ENCODE data around the gene LUC7L3.

DNA sequence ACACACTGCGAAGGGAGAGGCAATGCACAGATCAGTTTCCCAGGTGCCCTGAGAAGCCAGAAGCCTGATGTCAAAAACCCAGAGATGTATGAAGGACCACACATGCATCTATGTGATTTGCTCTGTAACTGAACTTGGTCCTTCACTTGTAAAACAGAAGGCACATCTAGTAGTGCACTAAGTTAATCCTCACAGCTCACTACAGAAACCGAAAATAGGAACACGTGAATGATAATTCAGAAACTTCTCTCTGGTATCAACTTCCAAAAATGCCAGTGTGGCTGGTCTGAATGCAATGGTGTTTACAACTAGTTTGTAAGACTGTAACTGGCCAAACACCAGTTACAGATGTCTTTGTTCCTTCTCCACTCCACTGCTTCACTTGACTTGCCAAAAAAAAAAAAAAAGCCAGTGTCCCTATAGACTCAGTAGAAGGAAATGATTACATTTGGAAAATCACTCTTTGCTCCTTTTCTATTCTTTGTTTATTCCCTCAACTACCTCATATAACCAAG, 23.0 kb upstream of the LUC7L3 start:
- no peak for TF ChIP-seq ZNF580 (tag by site-specific recombination; IDR thresholded peaks at IDR 0.05)
- TF ChIP-seq CTCF (tag by site-specific recombination; IDR thresholded peaks at IDR 0.05): no peak
- TF ChIP-seq GLIS2 (tag by site-specific recombination; IDR thresholded peaks at IDR 0.05): no peak
- TF ChIP-seq ZNF174 (tag by site-specific recombination; IDR thresholded peaks at IDR 0.05): no peak
- TF ChIP-seq ZNF175 (tag by site-specific recombination; IDR thresholded peaks at IDR 0.05): no peak
- no peak for TF ChIP-seq ZNF23 (tag by site-specific recombination; IDR thresholded peaks at IDR 0.05; ENCODE audit: borderline replicate concordance)
- TF ChIP-seq SP2 (tag by site-specific recombination; IDR thresholded peaks at IDR 0.05): no peak
- TF ChIP-seq REST (tag by site-specific recombination; IDR thresholded peaks at IDR 0.05): no peak
- TF ChIP-seq, protein P1, sequence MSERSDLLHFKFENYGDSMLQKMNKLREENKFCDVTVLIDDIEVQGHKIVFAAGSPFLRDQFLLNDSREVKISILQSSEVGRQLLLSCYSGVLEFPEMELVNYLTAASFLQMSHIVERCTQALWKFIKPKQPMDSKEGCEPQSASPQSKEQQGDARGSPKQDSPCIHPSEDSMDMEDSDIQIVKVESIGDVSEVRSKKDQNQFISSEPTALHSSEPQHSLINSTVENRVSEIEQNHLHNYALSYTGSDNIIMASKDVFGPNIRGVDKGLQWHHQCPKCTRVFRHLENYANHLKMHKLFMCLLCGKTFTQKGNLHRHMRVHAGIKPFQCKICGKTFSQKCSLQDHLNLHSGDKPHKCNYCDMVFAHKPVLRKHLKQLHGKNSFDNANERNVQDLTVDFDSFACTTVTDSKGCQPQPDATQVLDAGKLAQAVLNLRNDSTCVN (tag by site-specific recombination; optimal IDR thresholded peaks at IDR 0.05): no peak
- TF ChIP-seq ZSCAN30 (tag by site-specific recombination; IDR thresholded peaks at IDR 0.05): no peak
- TF ChIP-seq, protein P2, sequence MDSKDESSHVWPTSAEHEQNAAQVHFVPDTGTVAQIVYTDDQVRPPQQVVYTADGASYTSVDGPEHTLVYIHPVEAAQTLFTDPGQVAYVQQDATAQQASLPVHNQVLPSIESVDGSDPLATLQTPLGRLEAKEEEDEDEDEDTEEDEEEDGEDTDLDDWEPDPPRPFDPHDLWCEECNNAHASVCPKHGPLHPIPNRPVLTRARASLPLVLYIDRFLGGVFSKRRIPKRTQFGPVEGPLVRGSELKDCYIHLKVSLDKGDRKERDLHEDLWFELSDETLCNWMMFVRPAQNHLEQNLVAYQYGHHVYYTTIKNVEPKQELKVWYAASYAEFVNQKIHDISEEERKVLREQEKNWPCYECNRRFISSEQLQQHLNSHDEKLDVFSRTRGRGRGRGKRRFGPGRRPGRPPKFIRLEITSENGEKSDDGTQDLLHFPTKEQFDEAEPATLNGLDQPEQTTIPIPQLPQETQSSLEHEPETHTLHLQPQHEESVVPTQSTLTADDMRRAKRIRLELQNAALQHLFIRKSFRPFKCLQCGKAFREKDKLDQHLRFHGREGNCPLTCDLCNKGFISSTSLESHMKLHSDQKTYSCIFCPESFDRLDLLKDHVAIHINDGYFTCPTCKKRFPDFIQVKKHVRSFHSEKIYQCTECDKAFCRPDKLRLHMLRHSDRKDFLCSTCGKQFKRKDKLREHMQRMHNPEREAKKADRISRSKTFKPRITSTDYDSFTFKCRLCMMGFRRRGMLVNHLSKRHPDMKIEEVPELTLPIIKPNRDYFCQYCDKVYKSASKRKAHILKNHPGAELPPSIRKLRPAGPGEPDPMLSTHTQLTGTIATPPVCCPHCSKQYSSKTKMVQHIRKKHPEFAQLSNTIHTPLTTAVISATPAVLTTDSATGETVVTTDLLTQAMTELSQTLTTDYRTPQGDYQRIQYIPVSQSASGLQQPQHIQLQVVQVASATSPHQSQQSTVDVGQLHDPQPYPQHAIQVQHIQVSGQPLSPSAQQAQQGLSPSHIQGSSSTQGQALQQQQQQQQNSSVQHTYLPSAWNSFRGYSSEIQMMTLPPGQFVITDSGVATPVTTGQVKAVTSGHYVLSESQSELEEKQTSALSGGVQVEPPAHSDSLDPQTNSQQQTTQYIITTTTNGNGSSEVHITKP (tag by site-specific recombination; IDR thresholded peaks at IDR 0.05): no peak
- no peak for TF ChIP-seq ZBTB20 (tag by site-specific recombination; IDR thresholded peaks at IDR 0.05)
